NCI-H446 (cell line): Measurements from ENCODE around the gene CCL5.
A peak's percentile ranks its signal among the peaks of the same experiment; 100 is the strongest.

ENCODE experiments used
- DNase-seq, 2 experiments: peaks; one replicate each; lab custom pipeline; 2025; lab: John Stamatoyannopoulos, UW

The CCL5 gene

DNA sequence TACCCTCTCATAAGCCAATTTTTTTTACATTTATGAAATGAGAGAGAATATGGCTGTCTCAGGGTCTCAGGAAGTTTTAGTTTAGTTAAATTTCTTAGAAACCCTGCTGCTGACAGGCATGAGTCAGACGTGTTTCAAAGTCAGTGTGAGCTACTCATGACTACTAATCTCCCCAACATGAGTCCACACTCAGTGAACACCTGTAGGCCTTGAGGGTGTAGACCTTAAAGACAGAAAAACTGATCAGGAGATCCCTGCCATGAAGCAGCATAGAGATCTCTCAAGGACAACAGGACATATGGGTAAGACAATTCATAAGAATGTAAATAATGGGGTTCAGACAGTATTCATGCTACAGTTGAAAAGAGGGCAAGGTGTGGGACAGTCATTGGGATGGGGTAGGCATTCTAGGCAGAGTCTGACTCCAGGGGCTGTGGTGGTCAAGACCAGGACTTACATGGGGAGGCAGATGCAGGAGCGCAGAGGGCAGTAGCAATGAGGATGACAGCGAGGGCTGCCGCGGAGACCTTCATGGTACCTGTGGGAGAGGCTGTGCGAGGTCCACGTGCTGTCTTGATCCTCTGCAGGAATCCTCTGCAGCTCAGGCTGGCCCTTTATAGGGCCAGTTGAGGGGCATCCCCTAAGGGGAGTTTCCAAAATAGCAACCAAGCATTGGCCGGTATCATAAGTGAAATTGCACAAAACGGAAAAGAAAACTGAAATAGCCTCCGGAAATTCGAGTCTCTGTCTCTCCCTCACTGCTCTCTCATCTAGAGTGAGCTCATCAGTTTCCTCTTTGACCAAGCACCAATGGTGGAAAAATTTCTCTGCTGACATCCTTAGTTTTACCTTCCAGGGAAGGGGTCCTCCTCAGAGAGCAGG, at the start of gene CCL5:
Gene CCL5 (minus strand): TSS at position 588 of the 882 bp plus-strand sequence.
- no peak for DNase-seq

DNA sequence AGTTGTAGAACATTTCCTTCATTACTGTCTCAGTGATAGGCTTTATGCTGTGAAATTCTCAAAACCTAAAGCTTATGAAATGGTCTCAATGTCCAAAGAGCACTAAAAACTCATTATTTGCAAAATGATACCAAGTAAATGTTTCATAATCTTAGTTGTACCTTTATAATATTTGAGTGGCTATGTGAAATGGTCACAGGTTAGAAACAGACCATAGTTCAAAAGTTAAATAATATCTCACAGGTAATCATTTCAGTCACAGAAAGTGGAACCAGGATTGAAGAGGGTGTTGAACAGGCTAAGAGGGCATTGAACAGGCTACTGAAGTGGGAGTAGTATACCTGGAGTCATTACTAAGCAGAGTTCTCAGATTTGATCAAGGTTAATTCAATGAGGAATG, 47.6 kb upstream of the CCL5 start:
- no peak for DNase-seq

DNA sequence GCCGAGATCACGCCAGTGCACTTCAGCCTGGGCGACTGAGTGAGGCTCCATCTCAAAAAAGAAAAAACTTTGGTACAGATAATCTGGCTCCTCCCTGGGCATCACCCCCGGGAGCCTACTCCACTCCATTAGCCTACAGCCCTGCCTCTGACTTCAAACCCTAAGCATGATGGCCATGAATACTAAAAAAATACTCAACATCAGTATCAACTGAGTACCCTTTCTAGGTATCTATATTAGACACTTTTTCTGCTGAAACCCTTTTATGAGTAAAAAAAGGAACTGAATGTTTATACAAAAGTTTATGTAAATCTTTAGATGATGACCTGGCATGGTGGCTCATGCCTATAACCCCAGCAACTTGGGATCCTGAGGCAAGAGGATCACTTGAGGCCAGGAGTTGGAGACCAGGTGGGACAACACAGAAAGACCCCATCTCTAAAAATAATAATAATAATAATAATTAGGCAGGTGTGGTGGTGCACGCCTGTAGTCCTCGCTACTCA, 43.5 kb upstream of the CCL5 start:
- no peak for DNase-seq

DNA sequence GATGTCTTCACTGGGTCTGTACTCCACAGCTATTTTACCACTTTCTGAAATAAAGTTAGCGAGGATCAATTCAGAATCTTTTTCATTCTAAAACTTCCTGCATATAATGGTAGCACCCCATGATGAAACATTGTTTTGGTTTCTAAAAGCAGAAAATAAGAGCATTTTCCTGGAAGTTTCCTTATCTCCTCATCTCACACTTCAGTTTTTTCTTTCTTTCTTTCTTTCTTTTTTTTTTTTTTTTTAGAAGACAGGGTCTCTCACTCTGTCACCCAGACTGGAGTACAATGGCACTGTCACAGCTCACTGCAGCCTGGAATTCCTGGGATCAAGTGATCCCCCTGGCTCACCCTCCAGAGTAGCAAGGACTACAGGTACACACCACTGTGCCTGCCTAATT, 40.1 kb upstream of the CCL5 start:
- DNase-seq = no peak

DNA sequence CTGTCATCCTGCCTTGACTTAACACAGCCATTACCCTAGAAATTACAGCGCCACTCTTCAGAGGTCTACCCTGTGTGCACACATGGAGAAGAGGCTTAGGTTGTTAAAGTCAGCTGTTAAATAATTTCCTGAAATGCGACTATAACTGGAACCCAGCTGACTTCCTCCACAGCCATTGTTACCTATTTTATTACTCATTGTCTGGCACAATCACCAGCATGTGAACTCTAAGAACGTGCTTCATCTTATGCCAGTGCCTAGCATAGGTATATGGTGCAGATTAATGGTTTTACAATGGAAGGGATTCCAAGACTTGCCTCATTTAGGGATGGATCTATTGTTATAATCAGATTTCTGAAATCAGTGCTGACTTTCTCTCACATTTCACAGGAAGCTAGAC, 38.5 kb upstream of the CCL5 start:
- no peak for DNase-seq

DNA sequence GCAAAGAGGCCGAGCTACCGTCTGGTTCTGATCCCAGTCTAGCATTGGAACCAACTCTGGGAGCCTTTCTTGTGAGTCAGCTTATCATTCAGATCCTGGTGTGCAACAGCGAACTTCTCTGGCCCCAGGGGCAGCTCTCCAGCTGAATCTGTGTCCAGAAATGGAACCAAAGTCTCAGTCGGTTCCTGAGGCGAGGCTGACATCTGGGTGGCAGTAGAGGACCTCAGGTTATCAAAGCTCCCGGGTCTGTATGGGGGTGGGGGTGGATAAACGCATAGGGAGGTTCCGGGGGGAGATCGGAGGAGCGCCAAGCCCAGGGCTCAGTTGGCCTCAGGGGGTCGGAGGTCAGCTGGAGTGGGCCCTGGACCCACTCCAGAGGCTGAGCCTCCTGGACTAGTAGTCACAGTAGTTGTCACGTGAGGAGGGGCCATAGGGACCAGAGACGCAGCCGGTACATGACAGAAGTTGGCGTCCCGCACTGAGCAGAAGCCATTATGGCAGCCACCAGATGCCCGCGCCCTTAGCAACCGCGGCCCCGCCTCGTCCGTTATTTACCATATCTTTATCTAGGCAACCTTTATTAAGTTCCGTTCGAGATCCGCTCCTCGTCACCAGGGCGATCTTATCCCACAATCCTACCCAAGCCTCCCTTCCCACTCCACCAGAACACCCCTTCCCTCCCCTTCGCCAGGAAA, 37.5 kb upstream of the CCL5 start:
- no peak for DNase-seq

DNA sequence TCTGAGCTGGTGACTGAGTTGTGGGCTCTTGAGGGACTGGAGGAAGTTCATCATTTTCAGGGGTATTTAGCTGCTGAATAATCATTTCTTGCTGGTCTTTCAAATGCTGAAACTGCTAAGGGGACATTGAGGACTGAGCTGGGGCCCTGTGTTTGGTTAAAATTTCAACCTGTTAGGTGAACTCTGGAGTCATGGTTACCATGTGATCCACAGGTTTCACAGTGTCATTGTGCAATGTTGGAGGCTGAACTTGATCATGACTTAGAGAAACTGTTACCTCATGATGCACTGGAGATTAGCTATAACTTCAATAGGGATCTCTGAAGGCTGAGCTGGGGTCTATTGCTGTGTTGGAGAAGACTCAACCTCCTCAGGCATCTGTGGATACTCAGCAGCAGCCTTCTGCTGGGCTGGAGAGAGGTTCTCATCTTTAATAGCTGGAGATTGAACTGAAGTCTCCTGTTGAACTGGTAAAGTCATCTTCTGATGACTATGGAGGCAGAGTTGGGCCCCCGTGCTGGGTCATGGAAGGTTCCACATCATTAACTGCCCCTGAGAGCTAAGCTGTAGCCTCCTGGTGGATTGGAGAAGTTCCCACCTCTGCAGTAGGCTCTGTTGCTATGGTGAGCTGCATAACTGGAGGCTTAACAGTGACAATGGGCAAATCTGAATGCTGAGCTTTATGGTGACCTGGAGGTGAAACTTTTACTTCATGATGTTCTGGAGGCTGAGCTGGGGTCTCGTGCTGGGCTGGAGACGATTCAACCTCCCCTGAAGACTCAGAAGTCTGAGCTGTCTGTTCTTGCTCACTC, 35.2 kb upstream of the CCL5 start:
- DNase-seq = no peak

DNA sequence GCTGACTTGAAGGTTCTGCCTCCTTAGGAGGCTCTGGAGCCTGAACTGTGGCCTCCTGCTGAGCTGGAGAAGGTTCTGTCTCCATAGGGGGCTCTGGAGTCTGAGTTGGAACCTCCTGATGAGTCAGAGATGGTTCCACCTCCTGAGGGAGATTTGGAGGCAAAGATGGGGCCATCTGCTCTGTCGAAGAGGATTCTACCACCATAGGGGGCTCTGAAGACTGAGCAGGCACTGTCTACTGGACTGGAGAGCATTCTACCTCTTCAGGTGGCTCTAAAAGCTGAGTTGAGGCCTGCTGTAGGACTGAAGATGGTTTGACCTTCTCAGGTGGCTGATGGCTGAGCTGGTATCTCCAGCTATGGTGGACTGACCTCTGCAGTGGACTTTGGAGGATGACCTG, 34.2 kb upstream of the CCL5 start:
- DNase-seq = no peak

DNA sequence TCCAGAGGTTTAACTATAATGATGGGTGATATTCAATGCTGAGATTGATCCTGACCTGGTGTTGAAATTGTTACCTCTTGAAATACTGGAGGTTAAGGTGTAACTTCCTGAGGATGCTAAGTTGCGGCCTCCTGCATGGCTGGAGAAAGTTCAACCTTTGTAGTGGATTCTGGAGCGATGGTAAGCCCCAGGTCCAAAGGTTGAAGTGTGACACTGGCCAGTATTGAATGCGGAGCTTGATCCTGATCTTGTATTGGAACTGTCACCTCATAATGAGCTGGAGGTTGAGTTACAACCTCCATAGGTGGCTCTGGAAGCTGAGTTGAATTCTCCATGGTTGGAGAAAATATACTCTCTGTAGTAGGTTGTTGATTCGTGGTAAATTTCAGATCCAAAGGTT, 33.4 kb upstream of the CCL5 start:
- no peak for DNase-seq

DNA sequence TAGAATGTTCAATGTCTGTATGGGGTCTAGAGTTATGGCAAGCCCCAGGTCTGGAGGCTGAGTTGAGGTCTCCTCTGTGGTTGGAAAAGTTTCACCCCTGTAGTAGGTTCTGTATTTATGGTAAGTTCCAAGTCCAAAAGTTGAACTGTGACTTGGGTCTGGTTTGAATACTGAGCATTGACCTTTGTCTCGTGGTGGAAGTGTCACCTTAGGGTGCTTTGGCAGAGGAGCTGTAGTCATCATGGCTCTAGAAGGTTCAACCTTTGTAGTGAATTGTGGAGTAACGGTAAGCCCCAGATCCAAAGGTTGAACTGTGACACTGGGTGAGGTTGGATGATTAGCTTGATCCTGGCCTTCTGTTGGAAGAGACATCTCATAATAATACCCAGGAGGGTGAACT, 32.8 kb upstream of the CCL5 start:
- no peak for DNase-seq

DNA sequence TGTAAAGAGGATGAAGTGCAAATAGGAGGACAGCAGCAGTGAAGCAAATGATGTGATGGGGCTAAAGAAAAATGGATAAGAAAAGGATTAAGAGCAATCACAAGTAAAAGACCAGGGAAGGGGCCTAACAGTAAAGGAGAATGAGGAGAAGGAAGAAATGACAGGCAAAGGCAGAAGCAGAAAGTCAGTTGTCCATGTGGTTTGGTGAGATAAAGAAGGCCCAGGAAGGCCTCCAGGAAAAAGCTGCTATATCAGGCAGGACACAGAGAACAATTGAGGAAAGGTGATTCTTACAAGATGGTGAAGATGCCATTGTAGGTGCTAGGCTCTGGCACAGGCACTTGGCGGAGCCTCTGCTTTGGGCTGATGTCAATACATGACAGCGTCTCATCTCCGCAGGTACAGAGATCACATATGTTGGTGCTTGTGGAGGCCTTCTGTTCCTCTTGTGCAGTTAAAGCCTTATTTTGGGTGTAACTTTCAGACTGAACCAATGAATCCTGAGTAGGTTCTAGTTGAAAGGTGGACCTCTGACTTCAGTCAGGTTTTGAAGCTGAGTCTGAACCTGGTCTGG, 32.3 kb upstream of the CCL5 start:
- DNase-seq = no peak

DNA sequence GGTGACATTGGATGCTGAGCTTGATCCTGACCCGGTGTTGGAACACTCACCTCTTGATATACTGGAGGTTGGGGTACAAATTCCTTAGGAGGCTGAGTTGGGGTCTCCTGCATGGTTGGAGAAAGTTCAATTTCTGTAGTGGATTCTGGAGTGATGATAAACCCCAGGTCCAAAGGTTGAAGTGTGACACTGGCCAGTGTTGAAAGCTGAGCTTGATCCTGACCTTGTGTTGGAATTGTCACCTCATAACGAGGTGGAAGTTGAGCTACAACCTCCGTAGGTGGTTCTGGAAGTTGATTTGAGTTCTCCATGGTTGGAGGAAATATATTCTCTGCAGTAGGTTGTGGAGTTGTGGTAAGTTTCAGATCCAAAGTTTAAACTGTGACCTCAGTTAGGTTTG, 29.2 kb upstream of the CCL5 start:
- DNase-seq = no peak

DNA sequence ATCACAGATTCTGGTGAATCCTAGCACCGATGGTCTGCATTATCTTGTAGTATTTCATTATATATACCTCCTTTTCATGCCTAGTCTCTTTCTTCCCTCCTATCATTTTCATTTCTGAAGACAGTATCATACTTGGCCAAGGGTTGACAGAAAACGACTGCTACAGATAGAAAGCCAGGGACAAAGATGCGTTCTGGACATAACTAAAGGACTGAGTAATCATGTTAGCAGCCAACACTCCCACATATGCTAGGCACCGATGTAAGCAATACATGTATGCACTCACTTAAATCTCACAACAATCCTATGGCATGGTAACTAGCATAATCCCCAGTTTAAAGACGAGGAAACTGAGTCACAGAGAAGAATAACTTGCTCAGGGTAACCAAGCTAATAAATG, 27.5 kb upstream of the CCL5 start:
- DNase-seq = no peak

DNA sequence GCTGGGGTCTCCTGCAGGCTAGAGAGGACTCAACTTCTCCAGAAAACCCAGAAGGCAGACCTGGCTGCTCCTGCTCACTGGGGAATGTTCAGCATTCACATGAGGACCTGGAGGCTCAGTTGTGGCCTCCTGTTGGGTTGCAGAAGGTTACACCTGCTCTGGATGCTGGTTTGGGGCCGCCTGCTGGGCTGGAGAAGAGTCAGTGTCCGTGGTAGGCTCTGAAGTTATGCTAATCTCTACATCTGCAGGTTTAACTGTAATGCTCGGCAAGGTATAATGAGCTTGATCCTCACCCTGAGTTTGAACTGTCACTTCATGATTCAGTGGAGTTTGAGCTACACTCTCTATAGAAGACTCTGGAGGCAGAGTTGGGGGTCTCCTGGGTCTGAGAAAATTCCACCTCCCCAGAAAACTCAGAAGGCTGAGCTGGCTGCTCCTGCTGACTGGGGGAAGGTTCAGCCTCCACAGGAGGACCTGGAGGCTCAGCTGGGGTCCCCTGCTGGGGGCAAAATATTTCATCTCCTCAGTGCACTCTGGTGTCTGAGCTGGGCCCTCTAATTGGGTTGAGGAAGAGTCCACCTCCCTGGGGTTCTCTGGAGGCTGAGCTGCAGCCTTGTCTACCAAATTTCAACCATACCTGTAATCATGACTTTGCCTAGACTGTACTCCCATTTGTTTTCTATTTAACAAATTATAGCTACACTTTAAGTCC, 26.9 kb upstream of the CCL5 start:
- DNase-seq = no peak

DNA sequence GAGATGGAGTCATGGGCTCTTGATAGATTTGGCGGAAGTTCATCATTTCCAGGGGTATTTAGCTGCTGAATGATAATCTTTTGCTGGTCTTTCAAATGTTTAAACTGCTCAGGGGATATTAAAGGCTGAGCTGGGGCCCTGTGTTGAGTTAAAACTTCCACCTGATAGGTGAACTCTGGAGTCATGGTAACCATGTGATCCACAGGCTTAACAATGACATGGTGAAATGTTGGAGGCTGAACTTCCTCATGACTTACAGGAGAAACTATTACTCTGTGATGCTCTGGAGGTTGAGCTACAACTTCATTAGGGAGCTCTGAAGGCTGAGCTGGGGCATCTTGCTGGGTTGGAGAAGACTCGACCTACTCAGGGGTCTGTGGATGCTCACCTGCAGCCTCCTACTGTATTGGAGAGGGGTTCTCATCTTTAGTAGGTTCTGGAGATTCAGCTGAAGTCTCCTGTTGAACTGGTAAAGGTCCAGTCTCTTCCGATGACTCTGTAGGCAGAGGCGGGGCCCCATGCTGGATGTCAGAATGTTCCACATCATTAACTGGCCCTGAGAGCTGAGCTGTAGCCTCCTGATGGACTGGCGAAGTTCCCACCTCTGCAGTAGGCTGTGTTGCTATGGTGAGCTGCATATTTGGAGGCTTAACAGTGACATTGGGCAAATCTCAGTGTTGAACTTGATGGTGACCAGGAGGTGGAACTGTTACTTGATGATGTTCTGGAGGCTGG, 26.2 kb upstream of the CCL5 start:
- peak in 1 of 2 experiments; percentile 3 for DNase-seq

DNA sequence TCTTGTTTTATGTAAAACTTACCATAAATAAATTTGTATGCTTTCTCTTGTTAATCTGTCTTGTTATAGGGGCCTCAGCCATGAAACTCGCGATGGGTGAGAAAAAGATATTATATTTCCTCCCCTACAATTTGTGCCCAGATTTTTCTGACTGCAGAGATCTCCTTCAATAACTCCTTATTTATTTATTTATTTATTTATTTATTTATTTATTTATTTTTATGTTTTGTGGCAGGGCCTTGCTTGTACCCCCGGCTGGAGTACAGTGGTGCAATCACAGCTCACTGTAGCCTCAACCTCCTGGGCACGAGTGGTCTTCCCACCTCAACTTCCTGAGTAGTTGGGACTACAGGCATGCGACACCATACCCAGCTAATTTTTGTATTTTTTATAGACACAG, 23.3 kb upstream of the CCL5 start:
- DNase-seq = no peak

DNA sequence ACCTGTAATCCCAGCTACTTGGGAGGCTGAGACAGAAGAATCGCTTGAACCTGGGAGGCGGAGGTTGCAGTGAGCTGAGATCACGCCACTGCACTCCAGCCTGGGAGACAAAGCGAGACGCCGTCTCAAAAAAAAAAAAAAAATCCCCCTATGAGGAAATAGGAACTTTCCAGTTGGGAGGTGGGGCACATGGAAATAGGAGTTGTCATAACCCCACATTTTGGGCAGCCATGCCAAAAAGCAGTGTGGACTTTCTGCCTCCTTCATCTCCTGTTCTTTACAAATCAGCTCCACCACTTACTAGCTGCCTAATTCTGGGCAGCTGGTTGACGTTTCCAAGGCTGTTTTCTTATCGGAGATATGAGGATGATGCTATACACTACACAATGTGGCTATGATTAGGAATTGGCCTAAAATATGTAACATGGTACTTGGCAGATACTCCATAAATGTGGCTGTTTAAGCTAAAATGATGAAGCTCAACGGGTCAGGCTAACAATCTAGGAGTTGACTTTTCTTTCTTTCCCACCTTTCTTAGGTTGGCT, 21.5 kb upstream of the CCL5 start:
- no peak for DNase-seq

DNA sequence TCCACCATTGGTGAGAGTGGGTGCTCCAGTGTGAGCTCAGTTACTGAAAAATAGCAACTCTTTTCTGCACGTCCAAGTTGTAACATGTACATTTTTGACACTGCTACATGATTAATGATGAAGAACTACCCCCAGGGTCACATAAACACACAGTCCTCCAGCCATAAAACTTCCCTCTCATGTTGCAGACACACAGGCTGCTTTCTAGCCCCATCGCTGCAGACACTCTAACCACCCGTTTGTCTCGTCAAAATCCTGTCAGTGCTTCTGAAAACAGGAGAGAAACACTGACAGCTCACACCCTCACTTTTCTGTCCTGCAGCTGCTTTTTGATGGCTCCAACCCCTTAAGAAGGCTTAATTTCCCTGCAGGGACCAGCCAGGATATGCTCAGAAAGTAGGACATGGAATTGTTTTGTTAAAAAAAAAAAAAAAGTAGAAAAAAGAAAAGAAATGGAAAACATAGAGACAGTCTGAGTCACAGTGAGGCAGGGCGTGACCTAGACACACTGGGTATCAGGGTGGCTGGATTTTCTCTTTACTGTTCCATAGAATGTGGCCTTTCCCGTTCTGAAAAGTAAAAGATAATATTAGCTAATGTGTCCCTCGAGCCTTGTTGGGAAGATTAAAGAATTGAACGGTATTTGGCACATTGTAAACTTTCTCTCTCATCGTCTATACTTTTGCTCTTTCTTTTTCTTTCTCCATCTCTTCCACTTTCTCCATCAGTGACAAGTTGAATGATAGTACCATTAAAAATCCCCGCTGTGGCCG, 20.7 kb upstream of the CCL5 start:
- DNase-seq = no peak

DNA sequence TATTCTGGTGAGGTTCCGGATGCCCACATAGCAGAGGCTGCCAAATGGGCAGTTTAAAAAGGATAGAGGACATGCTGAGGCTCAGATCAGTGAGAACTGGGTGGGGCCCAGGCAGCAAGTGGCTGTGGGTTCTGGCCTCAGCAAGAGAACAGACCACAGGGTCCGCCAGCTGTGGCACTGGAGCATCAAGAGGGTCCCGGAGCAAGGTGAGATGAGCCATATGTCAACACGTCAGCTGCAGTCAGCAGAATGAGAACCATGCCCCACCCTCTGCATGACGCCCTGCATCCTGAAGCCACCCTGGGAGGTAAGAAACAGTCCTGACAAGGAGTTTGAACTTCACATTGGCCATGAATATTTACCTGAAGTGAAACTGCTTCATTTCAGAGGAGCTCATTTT, 20.1 kb upstream of the CCL5 start:
- DNase-seq = no peak
